PC-9 (cell line): Measurements from ENCODE around the gene RSBN1L.

Experiments used
- CTCF ChIP-seq: fragments of 200-600 bp; sonication (generic); conservative IDR thresholded peaks from 2 replicates; pipeline ENCODE4 v1.6.1; 2017; ENCODE audit warnings: mixed run types, antibody characterized with exemption, mild to moderate bottlenecking, moderate library complexity
- EZH2 ChIP-seq: fragments of 200-600 bp; sonication (generic); IDR thresholded peaks from 2 replicates; pipeline ENCODE4 v1.8.0; 2017; ENCODE audit warnings: antibody characterized with exemption, low read depth

GRCh38 chr7:77687747-77688144, 8.5 kb upstream of the RSBN1L start:
- TF ChIP-seq CTCF = no peak
- TF ChIP-seq EZH2 = no peak
